ENCODE data around the gene KIAA1217.
"Not testable (repeated sequence)": the region's sequence is repeated elsewhere in the genome, so short reads cannot be mapped to it uniquely, and the experiment has no call there.

KIAA1217 gene

DNA sequence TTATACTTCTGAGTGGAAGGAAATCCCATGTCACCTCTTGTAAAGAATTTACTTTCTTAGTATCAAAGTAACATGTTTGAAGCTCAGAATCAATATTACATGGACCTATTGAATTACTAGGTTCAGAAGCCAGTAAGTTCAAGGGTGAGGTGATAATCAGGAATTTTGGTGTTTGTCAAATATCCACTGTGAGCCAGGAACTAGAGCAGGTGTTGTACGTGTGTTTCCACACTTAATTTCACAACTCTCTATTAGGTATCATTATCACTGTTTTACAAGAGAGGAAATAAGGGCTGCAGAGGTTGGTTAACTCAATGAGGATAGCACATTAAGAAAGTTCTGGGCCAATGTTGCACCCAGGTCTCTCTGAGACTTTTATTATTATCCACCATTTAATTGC, 130.4 kb downstream of the KIAA1217 start:
- DNase-seq (ENCODE audit: low read depth in 2 of 2), result no peak

DNA sequence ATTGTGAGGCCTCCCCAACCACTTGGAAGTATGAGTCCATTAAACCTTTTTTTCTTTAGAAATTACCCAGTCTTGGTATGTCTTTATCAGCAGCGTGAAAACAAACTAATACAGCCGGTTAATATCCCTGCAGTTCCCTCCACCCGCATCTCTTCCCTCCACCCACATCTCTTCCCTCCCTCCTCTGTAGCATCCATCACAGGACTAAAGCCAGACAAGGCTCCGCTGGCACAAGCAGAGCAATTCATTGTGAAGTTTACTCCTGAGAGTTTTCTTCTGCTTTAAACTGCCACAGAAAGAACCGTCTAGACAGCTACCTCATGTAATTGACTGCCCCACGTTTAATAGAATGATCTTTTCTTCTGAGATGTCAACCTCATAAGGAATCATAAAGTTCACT, 131.5 kb downstream of the KIAA1217 start:
- DNase-seq (ENCODE audit: low read depth in 2 of 2), result no peak

DNA sequence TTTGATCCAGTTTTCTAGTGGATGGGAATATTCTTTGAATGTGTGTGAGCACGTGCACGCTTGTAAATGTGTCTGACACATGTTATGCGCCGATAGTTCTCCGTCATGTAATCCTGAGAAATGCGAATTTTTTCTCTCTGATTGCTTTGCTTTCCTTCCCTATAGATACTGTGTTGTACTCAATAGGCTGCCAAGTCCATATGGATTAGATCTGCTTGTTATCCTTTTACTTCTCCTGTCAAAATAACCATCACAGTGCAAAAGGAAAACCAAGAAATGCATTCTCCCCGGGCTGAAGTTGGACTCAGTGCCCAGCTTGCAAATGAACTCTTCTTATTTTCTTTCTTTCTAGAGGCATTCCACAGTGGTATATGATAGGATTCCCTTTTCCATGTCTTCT, 131.9 kb downstream of the KIAA1217 start:
- DNase-seq (ENCODE audit: low read depth in 2 of 2), result no peak

DNA sequence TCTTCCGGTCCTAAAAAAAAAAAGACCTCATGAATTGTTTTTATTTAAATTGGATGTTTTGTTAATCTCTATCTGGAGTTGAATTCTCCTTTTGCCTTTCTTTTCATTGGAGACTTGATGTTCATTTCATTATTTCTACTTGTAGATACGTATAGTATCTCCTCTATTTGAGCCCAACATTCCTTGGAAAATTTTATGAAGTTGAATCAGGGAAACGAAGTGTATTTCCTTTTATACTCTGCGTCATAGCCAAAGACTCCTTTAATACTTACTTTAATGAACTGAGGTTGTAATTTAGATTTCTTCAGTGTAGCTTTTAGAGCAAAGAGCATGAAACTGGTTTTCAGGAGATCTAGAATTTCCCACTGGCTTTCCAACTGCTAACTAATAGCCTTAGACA, 132.4 kb downstream of the KIAA1217 start:
- DNase-seq (ENCODE audit: low read depth in 2 of 2), result no peak

DNA sequence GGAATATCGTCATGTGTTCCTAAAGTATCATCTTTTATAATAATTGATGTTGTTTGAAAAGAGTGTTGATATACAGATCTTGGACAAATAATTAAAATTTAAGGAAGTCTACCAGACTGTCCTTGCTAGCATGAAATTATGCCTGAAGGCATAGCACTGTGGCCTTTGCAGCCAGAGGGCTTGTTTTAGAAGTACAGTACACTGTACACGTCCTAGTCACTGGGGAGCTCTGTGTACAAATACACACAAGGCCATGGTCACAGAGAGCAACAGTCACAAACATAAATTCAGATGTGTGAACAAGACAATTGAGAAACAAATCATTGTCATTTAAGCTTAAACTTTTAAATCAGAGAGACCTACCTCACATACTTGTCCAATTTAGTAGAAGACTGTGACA, 133.0 kb downstream of the KIAA1217 start:
- DNase-seq (ENCODE audit: low read depth in 2 of 2), result no peak

DNA sequence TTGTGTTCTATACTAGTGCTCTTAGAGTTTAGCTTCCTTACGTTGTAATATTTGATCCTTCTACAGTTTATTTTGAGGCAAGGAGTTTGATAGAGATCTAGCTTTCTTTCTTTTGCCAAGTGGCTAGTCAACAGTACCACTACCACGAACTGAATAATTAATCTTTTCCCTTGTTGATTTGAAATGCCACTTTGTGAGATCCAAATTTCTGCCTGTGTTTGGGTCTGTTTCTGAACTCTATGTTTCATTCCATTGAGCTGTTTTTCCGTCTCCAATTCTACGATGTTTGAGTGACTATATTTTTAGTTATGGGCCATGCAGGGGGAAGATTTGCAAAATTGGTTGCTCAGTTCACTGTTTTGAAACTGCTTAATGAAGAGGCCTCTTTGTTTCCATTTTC, 134.7 kb downstream of the KIAA1217 start:
- no peak for DNase-seq (ENCODE audit: low read depth in 2 of 2)

DNA sequence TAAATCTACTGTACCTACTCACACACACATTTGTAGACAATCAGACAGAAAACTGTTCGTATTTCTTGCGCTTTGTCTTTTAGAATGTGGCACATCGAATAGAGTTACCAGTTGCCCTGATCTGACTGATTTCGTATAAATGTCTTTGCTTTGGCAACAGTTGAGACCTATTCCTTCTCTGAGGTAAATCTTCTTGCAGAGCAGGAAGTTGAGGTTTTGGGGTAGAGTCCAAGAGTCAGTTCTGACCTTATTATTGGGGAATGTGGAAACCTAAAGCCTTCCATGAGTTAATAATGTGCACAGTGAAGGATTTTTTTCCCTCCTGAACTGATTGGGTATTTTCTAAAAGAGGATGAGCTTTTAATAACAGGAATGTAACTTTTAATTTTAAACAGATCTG, 135.3 kb downstream of the KIAA1217 start:
- DNase-seq (ENCODE audit: low read depth in 2 of 2), result no peak

DNA sequence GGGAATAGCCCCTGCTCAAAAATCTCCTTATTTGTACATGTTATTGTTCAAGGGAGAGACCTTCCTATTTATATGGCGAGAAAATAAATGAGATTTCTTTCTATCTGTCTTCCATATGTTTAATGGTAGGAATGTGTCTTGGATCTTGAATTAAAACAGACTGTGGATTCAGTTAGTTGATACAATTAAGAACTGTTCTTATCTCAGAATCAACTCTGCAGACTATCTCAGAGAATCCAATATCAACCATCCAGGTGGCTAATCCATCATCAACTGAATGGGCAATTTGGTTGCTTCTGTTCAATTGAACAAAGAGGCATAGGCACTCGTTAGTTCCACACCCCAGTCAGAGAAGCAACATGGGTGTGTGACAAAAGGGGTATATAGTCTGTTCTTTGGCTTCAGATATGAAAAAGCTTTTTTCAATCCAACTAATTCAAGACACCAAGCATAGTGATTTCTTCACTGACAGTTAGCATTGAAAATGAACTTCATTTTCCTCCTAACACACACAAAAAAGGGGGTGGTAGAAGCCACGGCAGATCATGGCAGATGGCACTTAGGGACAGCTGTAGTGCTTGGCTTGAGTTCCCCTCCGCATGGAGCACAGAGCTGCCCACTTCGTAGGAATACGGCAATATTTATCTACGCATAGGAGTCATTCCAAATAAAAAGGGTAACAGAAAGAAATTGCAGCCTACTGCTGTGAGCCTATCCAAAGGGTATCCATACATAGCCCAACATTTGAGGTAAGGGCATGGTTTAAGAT, 135.9 kb downstream of the KIAA1217 start:
- no peak for DNase-seq (ENCODE audit: low read depth in 2 of 2)

DNA sequence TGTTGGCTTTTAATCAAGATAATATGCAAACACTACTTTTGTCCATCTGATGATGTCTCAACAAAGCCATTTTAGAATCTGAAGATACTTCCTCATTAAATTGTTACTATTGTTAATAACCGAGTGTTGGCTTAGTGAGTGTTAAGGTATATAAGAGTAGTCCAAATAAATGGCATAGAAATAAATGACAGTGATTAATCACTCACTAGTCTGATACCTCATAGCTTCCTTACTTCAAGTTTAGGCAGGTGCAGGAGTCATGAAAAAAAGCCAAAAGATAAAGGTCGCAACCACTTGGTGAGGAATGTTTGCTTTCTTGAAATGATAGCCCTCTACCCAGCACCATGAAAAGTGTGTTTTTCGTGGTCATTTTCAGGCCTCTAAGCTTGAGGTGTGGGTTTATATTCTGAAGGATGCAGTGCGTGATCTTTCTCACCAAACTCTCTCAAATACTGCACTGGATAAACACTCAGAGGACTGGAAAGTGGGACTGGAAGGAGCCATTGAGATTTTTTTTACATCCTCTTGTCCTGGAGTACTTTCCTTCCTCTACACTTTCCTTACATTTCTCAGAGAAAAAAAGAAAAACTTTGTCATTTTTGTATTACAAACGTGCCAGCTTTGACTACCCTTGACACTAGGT, 138.1 kb downstream of the KIAA1217 start:
- DNase-seq (ENCODE audit: low read depth in 2 of 2), result no peak

DNA sequence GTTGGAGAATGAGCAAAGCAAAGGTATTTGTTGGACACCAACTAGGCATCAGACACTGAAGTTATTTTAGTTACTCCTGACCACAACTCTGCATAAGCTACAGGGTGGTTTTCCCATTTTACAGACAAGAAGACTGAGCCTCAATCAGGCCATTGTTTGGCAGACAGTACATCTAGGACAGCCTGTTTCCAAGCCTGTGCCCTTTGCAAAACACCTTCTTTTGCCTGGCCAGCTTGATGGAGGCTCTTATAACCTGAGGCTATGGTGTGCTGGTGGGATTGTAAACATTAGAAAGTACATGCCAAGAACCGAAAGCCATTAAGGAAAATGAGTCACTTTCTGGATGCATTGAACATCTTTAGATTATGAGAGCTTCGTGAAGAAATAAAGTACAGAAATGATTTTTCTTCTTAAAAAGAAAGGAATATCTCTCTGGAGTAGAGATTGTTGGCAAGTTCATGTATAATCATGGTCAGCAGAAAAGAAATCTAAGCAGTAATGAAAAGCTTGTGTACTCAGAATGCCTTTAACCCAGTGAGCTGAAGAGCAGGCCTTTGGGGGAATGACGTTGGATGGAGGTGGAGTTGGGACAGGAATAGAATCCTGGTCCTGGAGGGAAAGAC, 140.6 kb downstream of the KIAA1217 start:
- no peak for DNase-seq (ENCODE audit: low read depth in 2 of 2)

DNA sequence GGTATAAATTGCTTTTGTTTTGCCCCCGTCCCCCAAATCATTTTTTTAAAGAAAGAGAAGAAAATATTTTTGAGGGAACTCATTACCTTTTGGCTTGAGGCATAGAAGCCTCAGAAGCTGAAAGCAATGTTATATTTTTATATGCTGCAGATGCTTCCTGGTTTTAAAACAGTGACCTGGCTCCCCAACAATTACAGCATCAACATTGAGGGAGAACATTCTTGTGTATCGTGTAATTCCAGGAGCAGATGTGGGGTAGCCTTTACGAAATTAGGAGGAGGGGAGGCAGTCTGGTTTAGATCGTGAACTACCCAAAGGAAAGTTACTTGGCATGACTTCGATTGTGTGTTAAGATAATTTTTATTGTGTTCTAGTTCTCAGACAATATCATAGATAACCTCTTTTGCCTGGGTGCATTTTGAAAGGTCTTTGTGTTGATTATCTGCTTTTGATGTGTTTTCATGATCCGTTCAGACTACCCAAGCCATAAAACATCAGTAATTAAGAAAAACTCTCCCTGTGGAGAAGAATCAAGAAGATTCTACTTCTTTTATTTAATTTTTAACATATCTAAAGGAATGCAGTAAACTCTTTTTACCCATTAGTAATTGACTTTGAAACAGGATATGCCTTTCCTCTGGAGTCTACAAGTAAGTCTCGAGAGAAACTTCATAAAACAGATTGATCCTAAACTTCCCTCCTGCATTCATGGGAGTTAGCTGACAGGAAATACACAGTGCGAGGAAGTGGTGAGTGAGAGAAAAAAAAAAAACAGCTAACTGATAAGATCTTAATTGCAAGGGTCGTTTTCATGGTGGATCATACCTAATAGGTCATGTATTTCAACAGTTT, 141.4 kb downstream of the KIAA1217 start:
- DNase-seq (ENCODE audit: low read depth in 2 of 2), result no peak

DNA sequence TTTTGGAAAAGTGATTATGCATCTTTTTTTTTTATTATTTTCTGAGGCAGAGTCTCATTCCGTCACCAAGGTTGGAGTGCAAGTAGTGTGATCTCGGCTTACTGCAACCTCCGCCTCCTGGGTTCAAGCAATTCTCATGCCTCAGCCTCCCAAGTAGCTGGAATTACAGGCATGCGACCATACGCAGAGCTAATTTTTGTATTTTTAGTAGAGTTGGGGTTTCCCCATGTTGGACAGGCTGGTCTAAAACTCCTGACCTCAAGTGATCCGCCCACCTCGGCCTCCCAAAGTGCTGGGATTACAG, 141.9 kb downstream of the KIAA1217 start:
- DNase-seq (ENCODE audit: low read depth in 2 of 2), result not testable (repeated sequence)

DNA sequence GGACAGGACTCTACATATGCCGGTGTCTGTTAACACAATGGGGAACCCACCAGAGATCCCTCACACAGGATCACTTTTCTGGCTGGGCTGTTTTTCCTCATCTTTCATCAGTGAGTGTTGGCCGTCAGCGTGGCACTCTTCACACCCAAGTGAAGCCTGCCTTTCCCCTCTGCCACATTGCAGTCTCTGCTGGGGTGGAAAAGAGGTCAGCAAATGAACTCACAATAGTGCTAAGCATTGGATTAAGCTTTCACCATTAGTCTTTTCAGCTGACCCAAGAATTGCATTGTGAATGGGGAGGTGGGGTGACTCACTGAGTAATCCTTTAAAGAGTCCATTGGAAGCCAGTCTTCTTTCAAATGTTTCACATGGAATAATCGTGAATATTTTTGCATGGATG, 143.0 kb downstream of the KIAA1217 start:
- DNase-seq (ENCODE audit: low read depth in 2 of 2), result no peak

DNA sequence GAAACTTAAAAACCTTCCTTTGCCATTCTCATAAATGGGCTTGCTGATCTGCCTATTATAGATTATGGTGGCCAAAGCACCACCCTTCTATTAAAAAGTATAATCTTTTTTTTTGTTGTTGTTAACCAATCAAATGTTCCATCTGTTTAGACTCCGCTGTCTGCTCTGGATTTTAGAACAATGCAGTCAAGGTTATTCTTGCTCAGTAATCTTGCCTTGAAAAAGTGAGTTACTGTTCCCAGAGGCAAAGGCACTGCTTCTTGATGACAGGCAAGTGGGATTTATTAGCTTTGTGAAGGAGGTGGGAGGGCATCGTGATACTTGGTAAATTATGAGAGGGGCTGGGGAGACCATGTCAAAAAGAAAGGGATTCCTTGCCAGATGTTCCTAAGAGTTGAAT, 143.5 kb downstream of the KIAA1217 start:
- DNase-seq (ENCODE audit: low read depth in 2 of 2), result no peak

DNA sequence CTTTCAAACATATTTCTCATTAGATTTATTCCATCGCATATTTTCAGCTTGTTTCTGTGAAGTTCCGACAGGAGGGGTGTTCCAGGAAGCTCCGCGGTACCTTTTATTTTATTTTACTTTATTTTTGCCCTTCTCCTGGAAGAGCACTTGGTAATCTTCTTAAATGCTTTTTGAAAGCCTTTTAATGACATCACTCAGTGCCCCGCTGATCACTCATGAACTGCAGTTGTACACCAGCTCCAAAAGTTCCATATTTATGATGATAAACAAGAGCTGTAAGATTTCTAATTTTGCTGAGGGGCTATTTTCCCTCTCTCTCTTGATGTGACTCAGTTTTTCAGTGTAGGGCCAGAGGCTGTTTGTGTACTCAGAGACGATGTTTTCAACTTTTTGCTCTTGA, 144.4 kb downstream of the KIAA1217 start:
- no peak for DNase-seq (ENCODE audit: low read depth in 2 of 2)

DNA sequence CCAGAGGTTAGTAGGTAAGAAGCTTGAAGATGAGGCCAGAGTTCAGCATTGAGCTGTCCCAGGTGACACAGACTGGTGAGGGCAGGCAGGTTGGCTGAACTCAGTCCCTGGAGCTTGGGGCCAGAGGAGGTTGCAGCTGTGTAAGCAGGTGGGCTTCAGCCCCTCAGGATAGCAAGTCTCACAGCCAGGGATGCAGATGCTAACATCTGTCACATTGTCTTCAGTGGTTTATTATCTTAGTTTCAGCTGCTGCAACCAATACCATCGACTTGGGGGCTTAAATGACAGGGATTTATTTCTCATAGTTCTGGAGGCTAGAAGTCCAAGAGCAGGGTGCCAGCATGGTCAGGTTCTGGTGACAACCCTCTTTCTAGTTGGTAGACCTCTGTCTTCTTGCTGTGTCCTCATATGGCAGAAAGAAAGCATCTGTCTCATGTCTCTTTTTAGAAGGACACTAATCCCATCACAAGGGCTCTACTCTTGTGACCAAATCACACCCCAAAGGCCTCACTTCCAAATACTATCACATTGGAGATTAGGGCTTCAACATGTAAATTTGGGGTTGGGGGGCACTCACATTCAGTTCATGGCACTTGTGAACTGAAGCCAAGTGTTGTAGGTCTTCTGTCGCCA, 146.2 kb downstream of the KIAA1217 start:
- no peak for DNase-seq (ENCODE audit: low read depth in 2 of 2)

DNA sequence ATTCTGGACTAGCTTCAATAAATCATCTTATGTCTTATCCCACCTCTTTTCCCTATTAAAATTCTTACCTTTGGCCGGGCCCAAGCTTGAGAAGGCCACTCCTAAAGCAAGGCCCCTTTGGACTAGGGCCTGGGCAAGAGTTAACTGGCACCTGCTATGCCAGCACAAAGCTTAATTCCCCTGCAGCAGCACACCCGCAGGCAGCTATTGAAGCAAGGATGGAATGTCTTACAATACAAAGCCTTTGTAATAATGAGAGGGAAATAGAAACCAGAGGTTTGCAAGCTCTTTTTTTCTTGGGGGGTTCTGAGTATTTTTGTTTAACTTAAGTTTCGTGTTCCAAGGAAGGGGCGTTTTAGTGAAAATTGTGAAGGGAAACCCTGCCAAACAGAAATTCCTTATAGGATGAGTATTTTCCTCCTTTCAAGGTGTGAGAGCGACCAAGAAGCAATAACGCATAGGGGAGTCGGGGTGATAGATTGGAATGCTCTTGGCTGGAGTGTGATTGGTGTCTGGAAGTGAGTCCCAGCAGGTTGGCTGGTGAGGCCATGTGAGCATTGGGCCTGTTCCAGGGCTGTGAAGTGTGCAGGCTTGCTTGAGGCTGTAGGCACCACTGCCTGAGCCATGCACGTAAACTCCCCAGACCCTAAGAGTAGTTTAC, 148.5 kb downstream of the KIAA1217 start:
- DNase-seq (ENCODE audit: low read depth in 2 of 2), result no peak

DNA sequence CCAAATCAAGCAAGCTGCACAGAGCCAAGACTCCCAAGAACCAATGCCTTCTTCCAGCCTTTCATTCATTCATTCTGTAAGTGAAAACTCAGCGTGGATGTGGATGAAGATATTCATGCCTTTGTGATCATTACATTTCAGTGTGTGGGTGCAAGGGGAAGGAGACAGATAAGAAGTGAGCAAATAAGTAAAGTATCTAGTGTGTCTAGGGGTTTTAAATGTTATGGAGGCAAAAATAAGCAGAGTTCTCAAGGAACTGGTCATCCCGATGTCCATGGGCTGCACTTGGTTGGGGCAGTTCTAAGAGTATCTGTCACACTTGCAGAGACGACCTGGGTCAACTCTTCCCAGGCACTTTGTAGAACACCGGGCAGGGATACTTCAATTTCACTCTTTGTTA, 149.1 kb downstream of the KIAA1217 start:
- DNase-seq (ENCODE audit: low read depth in 2 of 2), result no peak

DNA sequence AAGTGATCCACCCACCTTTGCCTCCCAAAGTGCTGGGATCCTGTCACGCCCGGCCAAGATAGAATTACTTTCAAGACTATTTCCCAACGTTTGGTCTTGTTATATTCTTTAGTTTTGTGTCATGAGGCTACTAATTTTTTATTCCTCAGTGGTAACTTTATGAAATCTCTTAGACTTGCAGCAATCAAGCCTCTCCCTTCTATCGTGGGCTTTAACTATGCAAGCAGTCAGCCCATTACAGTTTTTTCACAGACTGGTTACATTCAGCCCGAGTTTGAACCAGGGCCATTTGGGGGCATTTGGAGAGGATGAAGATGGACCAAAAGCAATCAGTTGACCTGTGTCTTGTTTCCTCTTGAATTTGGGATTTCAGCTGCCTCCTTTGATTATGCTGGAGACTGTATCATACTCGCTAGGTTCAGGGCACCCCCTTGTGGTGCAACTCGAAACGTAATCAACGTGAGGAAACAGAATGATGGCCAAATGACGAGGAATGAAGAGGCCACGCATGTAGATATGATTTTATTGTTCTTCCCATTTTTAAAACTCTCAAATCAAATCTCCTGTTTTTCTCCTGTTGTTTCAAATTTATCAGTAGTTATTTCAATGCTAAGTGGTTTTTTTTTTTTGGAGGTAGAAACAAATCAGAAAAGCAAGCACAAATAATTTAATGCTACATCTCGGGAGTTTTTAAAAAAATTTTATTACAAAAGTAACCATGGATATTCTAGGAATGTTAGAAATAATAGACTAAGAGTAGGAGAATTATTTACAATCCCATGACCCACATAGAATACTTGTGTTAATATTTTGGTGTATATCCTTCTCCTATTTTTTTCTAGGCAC, 151.6 kb downstream of the KIAA1217 start:
- DNase-seq (ENCODE audit: low read depth in 2 of 2), result peak in 1 of 2 donors; percentile 28

DNA sequence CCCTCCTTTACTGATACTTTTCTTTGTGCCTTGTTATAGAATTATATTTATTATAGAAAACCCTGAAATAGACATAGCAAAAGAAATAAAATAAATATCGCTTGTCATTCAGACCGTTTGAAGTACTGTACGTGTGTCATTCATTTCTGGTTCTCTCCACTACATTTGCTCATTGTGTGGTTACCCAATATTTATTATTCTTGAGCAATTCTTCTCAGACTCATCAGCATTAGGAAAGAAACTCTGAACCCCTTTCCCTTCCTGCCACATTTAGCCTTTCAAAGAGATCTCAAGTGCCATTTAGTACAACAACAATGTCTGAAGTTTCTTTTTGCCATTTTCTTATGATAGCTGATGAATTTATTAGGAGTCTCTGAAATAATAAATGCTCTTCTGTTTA, 154.1 kb downstream of the KIAA1217 start:
- DNase-seq (ENCODE audit: low read depth in 2 of 2), result no peak

DNA sequence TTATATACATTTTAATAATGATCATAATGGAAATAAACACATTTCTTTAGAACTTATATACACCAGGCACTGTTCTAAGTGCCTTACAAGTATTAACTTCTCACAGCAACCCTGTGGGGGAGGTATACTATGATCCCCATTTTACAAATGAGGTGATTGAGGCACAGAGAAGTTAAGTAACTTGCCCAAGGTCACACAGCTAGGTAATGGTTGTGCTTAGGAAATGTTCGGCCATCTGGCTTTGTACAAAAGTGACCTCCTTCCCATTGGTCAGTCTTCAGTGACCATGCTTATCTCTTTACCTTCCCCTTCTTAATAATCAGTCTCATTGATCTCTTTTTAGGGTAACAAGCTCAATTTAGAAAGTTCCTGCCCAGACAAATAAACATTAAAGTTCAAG, 158.8 kb downstream of the KIAA1217 start:
- DNase-seq (ENCODE audit: low read depth in 2 of 2), result no peak

All from activated CD4-positive, alpha-beta T cell treated with anti-CD3 and anti-CD28 coated beads for 24 hours (primary cell).